Embryonic facial prominence (tissue), 1 donor: ENCODE measurements around the gene SLC35F3.
"Not testable (repeated sequence)": the region's sequence is repeated elsewhere in the genome, so short reads cannot be mapped to it uniquely, and the experiment has no call there.

ENCODE experiments used
- DNase-seq: peaks from one replicate; pipeline ENCODE4 v3.0.0-alpha.2; 2016; ENCODE audit errors: extremely low spot score

Gene SLC35F3

DNA sequence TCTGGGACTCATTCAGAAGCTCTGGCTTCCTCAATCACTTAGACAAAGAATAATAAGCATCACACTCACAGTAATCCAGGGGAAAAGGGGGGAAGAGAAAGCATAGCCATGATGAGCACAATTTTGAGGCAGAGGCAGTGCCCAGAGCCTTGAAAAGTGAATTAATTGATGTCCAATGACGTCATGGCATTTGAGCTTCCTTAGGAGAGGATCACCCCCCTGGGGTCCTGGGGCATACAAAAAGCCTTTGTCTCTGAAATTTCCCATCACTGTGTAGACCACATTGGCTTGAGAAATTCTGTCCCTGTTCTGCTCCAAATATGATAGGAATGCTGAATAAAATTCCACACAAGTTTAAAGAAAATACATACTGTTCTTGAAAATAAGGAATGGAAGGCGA lies 384.5 kb downstream of the SLC35F3 start:
- DNase-seq, result no peak

DNA sequence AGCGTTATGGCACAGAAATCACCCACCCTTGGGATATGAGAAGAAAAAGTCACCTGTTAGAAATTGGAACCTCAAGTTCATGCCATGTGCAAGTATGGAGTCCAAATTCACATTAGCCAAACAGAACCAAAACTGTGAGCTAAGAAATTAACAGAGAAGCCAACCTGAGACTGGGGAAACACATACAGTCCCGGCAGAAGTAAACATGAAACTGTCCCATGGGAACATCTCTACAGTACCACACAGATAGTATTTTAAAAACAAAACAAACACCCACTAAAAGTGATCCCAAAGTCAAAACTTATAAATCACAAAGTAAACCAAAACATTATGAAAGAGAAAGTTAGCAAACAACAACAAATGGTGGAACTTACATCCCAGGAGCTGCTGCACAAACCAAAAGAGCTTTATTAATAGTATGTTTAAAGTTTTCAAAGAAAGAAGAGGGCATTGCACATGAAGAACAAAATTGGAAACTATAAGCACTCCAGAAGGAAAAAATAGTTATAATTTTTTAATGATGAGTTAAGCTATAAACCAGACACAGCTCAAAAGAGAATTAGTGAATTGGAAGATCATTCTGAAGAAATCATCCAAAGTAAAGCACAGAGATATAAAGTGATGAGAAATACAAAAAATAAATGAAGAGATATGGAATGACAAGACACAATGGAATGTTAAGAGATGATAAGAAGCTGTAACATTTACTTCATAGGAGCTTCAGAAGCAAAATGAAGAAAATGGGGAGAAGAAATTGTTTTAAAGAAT lies 385.2 kb downstream of the SLC35F3 start:
- no peak for DNase-seq

DNA sequence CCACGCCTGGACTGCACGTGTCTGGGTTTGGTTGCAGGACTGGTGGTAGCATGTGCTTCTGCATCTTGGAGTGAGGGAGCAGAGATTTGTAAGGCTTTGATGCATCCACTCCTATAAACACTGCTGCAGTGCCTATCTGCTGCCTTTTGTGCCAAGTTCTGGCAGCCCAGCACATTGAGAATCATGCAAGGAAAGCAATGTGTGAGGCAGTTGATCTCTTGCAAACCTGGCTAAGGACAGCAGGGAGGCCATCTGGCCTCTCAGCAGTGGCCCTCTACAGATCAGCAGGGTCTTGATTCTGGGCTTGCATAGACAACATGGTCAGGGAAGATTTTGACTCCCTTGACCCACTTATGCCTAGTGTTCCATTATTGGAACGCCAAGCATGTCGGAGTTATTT lies 387.5 kb downstream of the SLC35F3 start:
- DNase-seq, result no peak

DNA sequence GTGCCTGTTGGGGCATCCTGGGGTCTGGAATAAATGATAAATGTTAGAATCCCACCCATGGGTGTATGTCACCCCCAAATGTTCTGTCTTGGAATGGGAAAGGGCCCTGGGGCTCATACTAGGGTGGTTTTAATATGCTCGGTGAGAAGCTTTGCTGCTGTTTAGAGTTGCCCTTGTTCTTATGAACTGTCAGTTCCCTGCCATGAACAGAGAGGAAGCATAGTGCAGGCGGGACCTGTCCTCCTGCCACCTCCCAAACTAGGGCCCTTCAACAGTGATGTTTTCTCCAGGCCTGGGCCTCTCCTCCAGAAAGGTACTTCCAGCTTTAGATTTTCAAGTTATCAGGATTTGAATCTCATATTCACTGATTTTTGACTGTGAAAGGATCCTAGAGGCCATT lies 388.1 kb downstream of the SLC35F3 start:
- DNase-seq, result no peak

DNA sequence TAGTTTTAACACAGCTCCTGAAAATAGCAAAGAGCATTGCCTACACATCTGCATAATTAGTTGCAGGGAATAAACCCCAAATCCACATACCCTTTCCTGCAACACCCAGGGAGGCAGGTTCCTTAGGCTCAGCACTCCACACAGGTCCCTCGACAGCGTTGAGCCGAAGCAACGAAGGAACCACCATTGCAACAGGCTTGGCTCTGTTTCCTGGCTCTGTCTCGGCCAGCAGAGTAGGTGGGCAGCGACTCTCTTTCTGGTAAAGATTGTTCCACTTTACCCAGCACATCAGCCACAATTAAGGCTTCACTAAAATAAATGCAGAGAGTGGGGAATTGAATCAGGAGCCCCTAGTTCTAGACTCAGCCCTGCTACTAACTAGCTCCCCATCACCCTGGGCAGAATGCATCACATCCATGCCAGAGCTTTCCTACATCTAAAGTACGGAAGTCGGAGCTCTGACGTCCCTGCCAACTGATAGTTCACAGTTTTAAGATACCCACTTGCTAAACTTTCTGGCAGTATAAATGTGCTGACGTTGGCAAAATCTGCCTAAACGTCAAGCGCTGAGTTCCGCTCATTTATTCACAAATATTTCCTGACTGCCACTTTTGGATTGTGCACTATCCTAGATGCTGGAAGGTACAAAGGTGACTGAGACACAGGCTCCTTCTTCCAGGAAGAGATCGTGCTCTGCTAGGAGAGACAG lies 389.8 kb downstream of the SLC35F3 start:
- DNase-seq, result no peak

DNA sequence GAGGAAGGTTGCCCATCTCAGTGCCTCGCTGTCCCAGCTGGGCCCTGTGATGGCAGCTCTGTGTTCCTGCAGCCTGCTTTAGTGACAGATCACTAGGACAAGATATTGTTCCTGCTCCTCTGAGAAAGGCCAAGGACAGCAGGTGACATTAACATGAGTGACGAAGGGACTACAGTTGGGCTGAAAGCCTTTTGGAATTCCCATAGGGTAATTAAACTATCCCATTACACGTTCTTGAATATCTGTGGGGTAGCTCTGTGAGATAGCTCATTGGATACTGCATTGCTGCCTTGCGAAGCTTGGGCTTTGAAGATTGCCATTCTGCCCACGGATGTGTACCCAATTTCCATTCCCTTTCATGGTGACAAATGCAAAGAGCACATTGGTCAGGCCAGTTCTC lies 390.6 kb downstream of the SLC35F3 start:
- DNase-seq, result no peak

DNA sequence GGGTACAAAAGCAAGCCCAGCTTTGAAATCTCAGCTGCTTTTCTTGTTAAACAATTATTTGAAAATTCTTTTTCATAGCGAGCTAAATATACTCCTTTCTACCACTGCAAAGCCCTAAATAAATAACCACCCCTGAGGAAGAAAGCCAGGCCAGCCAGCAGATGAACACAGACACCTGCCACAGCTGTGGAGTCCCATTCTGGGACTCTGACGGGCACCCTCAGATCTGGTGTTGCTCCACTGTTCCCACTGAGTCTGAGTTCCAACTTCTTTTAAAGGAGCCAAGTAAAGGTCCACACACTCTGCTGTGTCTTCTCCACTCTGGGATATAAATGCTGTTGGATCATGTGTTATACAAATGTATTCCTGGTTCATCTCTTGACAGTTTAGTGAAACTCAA lies 391.1 kb downstream of the SLC35F3 start:
- no peak for DNase-seq

DNA sequence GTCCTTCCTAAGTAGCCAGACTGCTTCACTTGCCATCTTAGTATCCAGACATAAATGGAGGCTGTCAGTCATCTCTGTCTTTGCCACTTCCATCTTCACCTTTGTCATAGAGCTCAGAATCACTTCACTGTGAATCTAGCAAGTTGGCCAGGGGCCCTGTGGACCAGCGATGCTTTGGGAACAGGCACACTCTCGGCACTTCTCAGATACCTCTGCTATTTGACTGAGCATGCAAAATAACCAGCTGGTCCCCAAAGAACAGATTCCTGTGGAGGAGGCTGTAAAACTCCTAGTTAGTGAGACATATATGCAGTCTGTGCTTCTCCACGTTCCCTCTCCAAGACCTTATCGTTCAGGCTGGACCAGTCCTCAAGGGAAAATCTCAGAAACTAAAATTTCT lies 392.0 kb downstream of the SLC35F3 start:
- DNase-seq, result no peak

DNA sequence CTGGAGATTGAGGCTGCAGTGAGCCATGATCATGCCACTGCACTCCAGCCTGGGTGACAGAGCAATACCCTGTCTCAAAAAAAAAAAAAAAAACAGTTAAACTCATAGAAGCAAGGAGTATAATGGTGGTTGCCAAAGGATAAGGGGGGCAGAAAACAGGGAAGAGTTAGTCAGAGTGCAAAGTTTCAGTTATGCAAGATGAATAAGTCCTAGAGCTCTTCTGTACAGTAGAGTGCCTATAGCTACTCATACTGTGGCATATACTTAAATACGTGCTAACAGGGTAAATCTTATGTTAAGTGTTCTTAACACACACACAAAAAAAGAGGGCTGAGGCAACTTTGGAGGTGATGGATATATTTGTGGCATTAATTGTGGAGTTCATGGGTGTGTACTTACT lies 393.2 kb downstream of the SLC35F3 start:
- no peak for DNase-seq

DNA sequence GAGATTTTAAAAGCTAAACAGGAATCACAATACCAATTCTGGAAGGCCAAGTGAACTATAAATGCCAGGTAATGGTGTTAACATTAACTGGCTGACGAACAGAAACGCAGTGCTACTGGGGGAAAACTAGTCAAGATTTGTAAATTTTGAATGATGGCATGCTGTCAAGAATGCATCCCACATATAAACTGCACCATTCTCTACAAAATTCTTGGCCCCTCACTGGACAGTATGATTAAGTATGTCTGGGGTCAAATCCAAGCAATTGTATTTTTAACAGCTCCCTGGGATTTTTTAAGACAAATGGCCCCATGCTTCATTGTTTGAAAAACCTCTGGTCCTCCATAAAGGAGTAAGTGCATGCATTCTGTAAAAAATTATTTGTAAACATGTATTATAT lies 395.6 kb downstream of the SLC35F3 start:
- DNase-seq, result no peak

DNA sequence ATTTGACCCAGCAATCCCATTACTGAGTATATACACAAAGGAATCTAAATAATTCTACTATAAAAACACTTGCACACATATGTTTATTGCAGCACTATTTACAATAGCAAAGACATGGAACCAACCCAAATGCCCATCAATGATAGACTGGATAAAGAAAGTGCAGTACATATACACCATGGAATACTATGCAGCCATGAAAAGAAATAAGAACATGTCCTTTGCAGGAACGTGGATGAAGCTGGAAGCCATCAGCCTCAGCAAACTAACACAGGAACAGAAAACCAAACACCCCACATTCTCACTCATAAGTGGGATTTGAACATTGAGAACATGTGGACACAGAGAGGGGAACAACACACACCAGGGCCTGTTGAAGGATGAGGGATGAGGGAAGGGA lies 397.2 kb downstream of the SLC35F3 start:
- DNase-seq, result not testable (repeated sequence)

DNA sequence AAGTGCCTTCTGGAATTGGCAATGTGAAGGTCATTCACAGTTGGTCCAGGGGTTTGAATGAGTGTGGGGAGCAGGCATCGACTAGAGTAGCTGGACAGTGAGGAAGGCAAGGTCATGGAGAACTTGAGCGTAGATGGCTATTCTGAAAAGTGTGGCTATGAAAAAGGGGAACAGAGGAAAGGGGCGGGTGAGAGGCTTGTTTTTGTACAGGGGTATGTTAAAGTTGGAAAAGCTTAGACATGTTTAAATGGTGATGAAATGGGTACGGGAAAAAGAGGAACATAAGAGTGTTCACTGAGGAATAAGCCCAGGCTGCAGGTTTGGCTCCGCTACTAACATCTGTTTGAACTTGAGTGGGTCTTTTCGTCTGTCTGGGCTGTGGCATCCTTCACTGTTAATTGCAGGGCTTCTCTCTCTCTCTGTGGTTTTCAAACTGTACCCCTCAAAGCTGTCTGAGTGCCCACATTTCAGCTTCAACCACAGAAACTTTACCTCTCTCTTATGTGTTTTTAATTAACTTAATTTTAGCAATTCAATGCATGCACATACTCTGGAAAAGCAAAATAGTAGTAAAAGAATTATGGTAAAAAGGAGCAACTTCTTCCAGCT lies 398.0 kb downstream of the SLC35F3 start:
- DNase-seq, result no peak

DNA sequence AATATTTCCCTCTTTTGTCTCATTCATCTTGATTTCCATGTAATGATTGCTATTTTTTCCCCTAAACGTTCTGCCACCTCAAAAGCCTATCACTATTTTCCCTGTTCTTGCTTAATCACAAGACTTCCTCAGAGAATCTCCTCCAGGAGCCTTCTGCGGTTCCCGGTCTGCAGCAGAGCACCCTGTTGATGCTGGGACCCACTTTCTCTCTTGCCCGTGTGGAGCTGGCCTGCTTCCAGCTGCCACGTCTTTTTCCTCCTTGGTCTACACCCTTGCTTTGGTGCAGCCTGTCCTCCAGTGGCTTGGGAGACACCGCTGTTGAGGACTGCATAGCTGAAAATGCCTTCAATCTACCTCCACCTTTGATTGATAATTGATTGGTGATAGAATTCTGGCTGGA lies 398.8 kb downstream of the SLC35F3 start:
- DNase-seq, result no peak

DNA sequence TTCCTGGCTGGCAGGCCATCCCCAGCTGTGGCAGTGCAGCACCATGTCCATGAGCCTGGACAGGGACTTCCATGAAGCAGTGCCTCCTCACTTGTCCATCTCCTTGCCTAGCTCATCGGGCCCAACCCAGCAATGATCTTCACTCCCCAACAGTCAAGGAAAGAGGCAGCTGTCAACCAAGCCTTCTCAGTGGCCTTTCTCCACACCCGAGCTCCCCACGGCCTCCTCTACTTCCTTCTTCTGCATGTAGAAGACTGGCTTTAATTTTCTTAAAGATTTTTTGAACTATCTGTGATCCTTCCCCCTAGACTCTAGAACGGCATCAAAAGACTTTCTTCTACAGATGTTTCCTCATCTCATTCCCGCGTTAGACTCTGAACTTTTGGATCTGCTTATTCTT lies 403.2 kb downstream of the SLC35F3 start:
- no peak for DNase-seq

DNA sequence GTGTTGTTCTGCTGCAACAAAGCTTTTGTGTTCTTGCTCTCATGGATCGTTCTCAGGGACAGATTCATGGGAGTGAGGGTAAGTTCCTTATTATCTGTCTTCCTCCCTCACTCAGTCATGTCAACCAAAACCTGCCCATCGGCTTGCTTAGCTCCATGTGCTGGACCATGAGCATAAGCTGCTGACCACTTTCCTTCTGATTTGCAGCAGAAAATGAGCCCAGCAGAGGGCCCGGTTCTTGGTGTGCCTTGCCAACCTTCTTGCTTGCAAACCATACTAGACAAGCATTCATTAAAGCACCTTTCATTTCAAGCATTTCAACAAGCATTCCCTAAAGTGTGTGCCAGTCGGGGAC lies 404.7 kb downstream of the SLC35F3 start:
- DNase-seq, result no peak

DNA sequence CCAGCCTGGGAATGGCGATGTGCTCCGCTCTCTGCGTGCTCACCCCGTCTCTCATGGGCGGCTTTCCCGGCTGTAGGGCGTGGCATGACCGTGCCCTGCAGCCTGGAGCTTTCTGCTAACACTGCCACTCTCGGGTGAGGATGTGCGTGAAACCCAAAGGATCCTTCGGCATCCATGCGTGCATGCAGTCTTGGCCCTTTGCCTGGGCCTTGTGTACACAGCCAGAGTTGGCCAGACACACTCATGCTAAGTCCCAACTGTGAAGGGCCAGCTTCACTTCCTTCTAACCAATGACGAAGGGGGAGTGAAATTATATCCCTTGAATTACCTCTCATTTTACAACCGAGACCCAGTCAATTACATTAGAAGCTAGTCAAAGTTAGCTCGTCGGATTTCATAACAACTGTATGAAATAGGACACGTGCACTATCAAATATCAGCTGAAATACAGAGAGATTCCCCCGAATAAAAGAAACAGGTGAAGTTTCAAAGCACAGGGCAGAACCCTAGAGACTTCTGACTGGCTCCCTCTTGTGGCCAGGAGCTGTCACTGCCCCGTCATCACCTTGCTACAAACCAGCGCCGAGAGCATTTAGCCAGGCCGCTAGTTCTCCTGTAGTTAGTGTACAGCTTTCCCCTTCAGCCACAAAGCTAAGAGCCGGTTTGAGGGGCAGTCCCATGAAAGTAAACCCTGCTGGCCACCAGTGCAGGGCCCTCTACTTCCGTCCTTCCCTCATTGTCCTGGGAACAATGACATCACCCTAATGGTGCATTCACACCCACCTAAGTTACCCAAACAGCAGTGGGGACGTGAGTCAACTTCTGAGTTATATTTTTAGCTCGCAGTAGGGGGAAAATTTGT lies 405.4 kb downstream of the SLC35F3 start:
- DNase-seq, result peak; percentile 56

DNA sequence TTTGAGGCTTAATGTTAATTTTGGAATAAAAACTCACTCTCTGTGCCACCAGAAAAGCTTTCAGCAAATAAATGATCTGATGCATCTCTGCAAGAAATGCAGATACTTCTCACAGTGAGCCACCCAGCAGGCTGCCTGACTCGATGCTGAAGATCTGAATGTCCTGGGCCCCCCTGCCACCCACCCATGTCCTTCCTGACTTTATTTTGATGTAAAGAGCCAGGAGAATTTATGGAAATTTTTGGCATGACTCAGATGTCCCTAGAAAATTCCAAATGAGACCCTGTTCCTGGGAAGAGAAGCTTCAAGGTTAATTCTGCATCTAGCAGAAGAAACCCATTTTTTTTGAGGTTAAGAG lies 406.0 kb downstream of the SLC35F3 start:
- no peak for DNase-seq

DNA sequence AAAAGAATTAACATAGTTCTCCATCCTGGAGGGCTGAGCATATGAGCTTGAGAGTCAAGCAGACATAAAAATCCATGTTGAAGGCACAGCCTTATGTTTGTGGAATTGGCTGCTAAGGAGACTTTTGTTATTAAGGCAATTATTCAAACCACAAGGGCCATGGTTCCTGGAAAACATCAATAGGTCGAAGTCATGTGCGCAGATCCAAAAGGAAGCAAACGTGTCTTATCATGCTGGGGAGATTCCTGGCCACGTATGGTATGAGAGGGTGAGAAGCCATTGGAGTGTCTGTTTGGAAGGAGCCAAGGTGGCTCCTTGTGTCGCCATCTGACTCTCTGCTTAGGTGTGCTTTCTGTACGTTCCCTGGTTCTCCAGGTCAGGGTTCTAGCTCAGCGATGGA lies 406.9 kb downstream of the SLC35F3 start:
- DNase-seq, result no peak

DNA sequence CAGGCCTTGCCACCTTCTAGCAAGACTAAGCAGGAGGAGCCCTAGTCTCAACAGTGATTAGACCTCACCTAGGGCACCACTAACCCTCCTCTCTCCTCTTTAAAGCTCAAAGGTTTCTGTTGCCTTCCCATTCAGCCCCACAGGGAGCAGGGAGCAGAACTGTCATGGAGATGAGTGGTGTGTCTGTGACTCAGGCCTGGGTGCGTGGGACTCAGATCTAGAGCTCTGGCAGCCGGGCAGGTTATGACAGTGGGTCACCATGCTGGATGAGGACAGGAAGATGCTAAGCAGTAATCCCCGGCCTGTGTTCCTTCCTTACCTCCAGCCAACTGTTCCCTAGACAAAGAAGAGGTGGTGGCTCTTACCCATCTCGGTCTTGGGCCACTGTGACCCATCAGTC lies 408.7 kb downstream of the SLC35F3 start:
- DNase-seq, result no peak

DNA sequence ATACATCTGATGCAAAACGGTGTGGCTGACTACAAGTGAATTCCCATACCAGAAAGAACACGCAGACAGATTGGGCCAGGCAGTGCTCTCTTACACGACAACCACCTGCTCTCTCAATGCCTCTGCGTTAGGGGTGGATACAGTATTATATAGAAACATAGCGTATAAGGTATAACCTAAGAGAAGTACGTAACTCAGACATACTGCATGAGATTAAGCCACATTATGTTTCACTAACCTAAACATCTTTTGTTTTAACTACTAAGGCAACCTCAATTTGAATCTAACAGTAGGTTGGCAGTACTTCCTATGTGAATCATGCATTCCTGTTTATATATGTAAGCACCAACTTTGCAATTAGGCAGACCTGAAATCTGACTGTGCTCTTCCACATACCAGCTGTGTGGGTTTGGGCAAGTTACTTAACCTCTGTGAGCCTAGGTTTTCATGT lies 410.6 kb downstream of the SLC35F3 start:
- DNase-seq, result no peak

DNA sequence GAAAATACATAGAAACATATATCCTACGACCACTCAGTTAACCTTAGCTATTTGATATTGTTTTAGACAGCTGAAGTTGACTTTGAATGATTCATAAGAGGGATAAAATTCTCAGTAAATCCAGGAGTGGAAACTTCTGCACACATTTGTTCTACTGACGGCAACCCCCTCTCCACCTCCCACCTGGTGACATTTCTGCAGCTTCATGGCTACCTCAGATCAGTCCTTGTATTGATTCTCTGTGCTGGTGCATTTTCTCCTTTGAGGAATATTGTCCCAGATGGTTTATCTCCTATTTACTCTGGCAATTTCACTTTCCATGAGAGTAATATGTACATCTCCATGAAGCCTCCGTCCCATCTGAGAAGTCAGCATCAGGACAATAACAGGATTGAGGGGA lies 411.1 kb downstream of the SLC35F3 start:
- DNase-seq, result no peak

DNA sequence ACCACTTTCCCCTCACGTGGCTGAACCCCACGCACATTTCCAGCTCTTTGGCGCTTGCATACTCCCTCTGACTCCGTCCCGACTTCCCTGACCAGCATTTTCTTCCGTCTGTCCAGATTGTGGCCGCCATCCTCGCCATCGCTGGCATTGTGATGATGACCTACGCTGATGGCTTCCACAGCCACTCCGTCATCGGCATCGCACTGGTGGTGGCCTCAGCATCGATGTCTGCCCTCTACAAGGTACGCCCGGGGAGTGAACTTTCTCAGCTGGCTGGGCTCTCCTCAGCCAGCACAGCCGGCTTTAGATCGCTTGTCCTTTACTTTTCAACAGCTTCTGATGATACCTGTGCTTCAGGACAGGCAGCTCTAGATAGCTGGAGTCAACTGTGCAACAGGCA lies 412.0 kb downstream of the SLC35F3 start:
- no peak for DNase-seq
